Ovary (tissue), 9 donors: ENCODE data around the gene LILRB1. TPM values are rescaled to one million over a fixed set of nuclear protein-coding genes. Genes with fewer than 3 reads are reported as not detected.

Experiments
- DNase-seq, 5 donors: peaks; one replicate each; pipeline ENCODE4 v3.0.0-alpha.2; 2019 to 2020
- H3K27ac ChIP-seq, 2 donors: fragments of 200-600 bp; one replicate each; pipeline versions ENCODE4 v1.5.1 to v1.8.0; 2019 to 2022
- H3K27me3 ChIP-seq: fragments of 200-600 bp; one replicate; pipeline ENCODE4 v1.8.0; 2022
- H3K36me3 ChIP-seq: fragments of 200-600 bp; sonication (generic); one replicate; pipeline ENCODE4 v1.5.1; 2019
- H3K4me1 ChIP-seq: one replicate; pipeline ENCODE4 v1.8.1; 2013; ENCODE audit warnings: mild to moderate bottlenecking, moderate library complexity; ENCODE audit not compliant: insufficient read depth
- H3K4me3 ChIP-seq: fragments of 200-600 bp; sonication (generic); one replicate; pipeline ENCODE4 v1.5.1; 2017
- H3K9me3 ChIP-seq, 2 donors: fragments of 200-600 bp in 1 of 2; sonication (generic) in 1 of 2; one replicate each; pipeline versions ENCODE4 v1.5.1 to v1.8.1; 2013 to 2019; ENCODE audit warnings: mild to moderate bottlenecking in 1 of 2, moderate library complexity in 1 of 2
- CTCF ChIP-seq, 3 donors: fragments of 450-650 bp in 2 of 3; fragments of 200-600 bp in 1 of 3; IDR thresholded peaks; one replicate each; pipeline versions ENCODE4 v1.5.1 to v1.8.0; 2016 to 2022; ENCODE audit warnings: antibody characterized with exemption in 3 of 3, mild to moderate bottlenecking in 1 of 3
- EP300 ChIP-seq: sonication (generic); formaldehyde crosslinking; IDR thresholded peaks from one replicate; pipeline ENCODE4 v1.6.1; 2017; ENCODE audit warnings: antibody characterized with exemption
- POLR2A ChIP-seq: fragments of 450-650 bp; IDR thresholded peaks from one replicate; pipeline ENCODE4 v1.6.1; 2017; ENCODE audit warnings: antibody characterized with exemption, mild to moderate bottlenecking, moderate library complexity
- WGBS, 3 donors: extraction: QIAGEN DNeasy Blood & Tissue Kit in 1 of 3; methylation state at CpG; one replicate each; pipeline versions ENCODE4 v1.1.5 to v1.1.7; 2013 to 2017; 5-methylcytosine and 5-hydroxymethylcytosine counted together
- intact Hi-C, 4 donors: fragments of 100-400 bp; cut with DNase I; formaldehyde crosslinking; loops; one replicate each; pipeline versions ENCODE4 v1.11.0 to v1.15.1; 2022 to 2023
- polyA plus RNA-seq, 2 donors: library from polyadenylated mRNA; stranded (reverse); fragments of 200-250 nt in 1 of 2; fragments of 350-450 nt in 1 of 2; fragmentation: Illumina TruSeq in 1 of 2; extraction: RNeasy Lipid Tissue Mini Kit (QIAGEN cat#74804) in 1 of 2; gene quantifications; one replicate each; pipeline ENCODE4 v1.2.3, GENCODE V29; 2013 to 2014
- total RNA-seq, 7 donors: library from RNA; depleted of rRNA in 2 of 7; stranded (reverse); fragments of >200 nt in 2 of 7; fragmentation: NEBNext Ultra II Directional in 3 of 7; extraction: Animal tissue kit (Norgen Biotek cat#: 25700) in 3 of 7; gene quantifications; one replicate each; pipeline versions ENCODE4 v1.1.0 to v1.2.4, GENCODE V29; 2016 to 2023
- donor health status: DM: no; HTN: no; CAD: no; lungs with moderate emphysema.
- donor health status: DM: no; HTN: no; CAD: no.
- donor health status: Bipolar disorder and iron deficiency.
- donor health status: DM: yes; HTN: yes; CAD: no.
- donor health status: DM: no; HTN: no; CAD: no.
- donor health status: DM: yes; HTN: yes; CAD: no.

Gene LILRB1
- total and polyA plus RNA-seq, 9 donors: 0.60 to 12.1 (median 1.6) TPM

DNA sequence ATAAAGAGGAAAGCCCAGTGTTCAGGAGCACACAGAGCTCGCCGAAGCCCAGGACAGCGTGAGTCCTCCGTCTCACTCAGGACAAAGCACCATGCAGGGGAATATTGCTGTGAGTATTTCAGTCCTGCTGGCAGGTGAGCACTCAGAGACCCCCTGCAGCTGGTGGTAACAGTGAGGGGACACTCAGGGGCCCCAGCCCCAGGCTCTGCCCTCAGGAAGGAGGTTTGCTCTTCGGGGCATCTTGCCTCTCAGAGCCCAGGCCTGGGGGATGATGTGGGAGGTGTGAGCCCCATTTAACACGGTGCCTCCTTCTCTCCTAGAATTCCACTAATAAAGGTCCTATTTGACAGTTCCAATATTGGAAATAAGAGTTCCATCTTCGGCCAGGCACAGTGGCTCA is 22.1 kb upstream of the LILRB1 start:
- H3K36me3 ChIP-seq: no peaks in the 10 kb centered on the region
- no peak for DNase-seq
- H3K4me1 ChIP-seq: no peaks in the 10 kb centered on the region
- no peak for TF ChIP-seq POLR2A
- TF ChIP-seq CTCF (IDR thresholded peaks at IDR 0.05): no peak
- TF ChIP-seq EP300: no peak
- intact Hi-C loops: no loop called here
- no peak overlapping the region for H3K27ac ChIP-seq
- no peak overlapping the region for H3K4me3 ChIP-seq
- no peaks in the 10 kb centered on the region for H3K9me3 ChIP-seq
- WGBS, 3 donors: 70 to 90% (median 80%) methylated on average over 7 of the region's 7 CpGs
- H3K27me3 ChIP-seq: no peaks in the 10 kb centered on the region

DNA sequence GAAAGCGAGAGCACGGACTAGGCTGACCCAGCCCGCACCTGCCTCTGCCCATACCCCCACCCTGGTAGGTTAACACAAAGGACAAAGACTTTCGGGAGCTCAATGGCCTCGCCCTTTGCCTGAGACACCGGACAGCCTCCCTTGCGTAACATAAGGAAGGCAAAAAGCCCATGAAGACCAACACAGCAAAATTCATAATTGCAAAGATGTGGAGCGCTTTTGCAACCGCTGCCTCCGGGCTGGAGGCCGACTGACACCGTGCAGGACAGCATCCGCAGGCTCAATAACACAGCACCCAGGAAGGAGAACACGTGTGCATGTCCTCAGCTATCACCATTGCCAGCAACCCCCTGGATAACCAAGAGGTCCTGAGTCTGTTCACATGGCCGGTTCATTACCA is 21.5 kb upstream of the LILRB1 start:
- Histone ChIP-seq H3K36me3 (no peaks in the 10 kb centered on the region), H3K27me3 (no peaks in the 10 kb centered on the region), H3K4me1 (no peaks in the 10 kb centered on the region), H3K9me3 (no peaks in the 10 kb centered on the region), H3K27ac (no peak overlapping the region), H3K4me3 (no peak overlapping the region)
- no peak for TF ChIP-seq EP300
- no peak for TF ChIP-seq POLR2A
- no peak for TF ChIP-seq CTCF (IDR thresholded peaks at IDR 0.05)
- intact Hi-C loops: no loop called here
- no peak for DNase-seq
- 86 to 89% (median 87%) methylated on average over 15 of the region's 15 CpGs for WGBS, 3 donors

DNA sequence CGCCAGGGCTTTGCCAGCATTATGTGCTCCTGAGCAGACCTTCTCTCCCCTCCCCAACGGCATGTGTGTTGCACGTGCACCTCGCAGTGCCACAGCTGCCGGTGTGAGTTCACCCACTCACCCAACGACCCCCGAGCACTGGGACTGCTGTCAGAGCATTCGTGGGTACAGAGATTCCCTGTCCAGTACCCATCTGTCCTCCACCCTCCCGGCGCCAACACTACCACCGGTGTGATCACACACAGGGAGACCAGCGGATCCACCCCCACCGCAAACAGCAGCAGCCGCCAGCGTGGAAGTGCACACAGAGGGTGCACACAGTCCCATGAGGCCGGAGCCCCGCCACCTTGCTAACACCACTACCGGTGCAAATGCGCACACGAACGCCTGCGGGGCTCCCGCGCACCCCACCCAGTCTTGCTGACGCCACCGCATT is 20.9 kb upstream of the LILRB1 start:
- H3K27ac ChIP-seq: no peak overlapping the region
- no peaks in the 10 kb centered on the region for H3K9me3 ChIP-seq
- no peak overlapping the region for H3K4me3 ChIP-seq
- DNase-seq: no peak
- intact Hi-C loops: no loop called here
- H3K27me3 ChIP-seq: no peaks in the 10 kb centered on the region
- TF ChIP-seq EP300 (no peak), CTCF (IDR thresholded peaks at IDR 0.05) (no peak), POLR2A (no peak)
- no peaks in the 10 kb centered on the region for H3K4me1 ChIP-seq
- WGBS, 3 donors: 88 to 92% (median 90%) methylated on average over 26 of the region's 26 CpGs
- no peaks in the 10 kb centered on the region for H3K36me3 ChIP-seq

DNA sequence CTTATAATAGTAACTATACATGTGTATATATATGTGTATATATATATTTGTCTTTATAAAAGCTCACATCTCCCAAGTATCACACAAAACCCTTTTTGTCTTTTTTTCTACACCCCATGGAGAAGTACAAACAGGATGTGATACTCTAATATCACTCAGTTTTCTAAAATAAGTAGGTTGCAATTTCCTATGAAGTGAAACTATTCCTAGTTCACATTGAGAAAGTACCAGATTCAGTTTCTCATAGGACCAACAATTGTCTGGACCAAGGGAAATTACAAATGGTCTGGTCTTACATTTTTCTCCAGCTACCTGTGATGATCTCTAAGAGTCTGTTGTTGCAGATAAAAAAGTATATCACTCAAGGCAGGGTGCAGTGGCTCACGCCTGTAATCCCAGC is 17.9 kb upstream of the LILRB1 start:
- intact Hi-C loops: no loop called here
- WGBS, 3 donors: 78 to 96% (median 87%) methylated on average over 1 of the region's 1 CpG

More for the DNA sequence above, 17.9 kb upstream of the LILRB1 start:
- TF ChIP-seq POLR2A: no peak
- no peak for TF ChIP-seq CTCF (IDR thresholded peaks at IDR 0.05)
- TF ChIP-seq EP300: no peak
- DNase-seq: no peak
- Histone ChIP-seq H3K4me1 (no peaks in the 10 kb centered on the region), H3K27me3 (no peaks in the 10 kb centered on the region), H3K27ac (no peak overlapping the region), H3K36me3 (no peaks in the 10 kb centered on the region), H3K9me3 (no peaks in the 10 kb centered on the region), H3K4me3 (no peak overlapping the region)
